WTC11 (cell line): ENCODE measurements around the gene SECISBP2.

ENCODE experiments used
- CREB1 ChIP-seq: sonication (generic); formaldehyde crosslinking; IDR thresholded peaks from 2 replicates; pipeline ENCODE4 v1.8.0; 2023; ENCODE audit warnings: mild to moderate bottlenecking, missing genetic modification reagents
- GRHL2 ChIP-seq: fragments of 250-450 bp; sonication (Bioruptor Pico); IDR thresholded peaks from 2 replicates; pipeline ENCODE4 v1.8.0; 2022; ENCODE audit warnings: mild to moderate bottlenecking, moderate library complexity; ENCODE audit not compliant: insufficient replicate concordance, severe bottlenecking
- HMGXB4 ChIP-seq: sonication (generic); formaldehyde crosslinking; IDR thresholded peaks from 2 replicates; pipeline ENCODE4 v1.8.1; 2023; ENCODE audit warnings: mild to moderate bottlenecking, moderate library complexity, missing genetic modification reagents
- MAX ChIP-seq: sonication (generic); formaldehyde crosslinking; IDR thresholded peaks from 2 replicates; pipeline ENCODE4 v1.8.0; 2022; ENCODE audit warnings: mild to moderate bottlenecking, missing genetic modification reagents
- NFYB ChIP-seq: sonication (generic); formaldehyde crosslinking; conservative IDR thresholded peaks from 2 replicates; pipeline ENCODE4 v1.8.0; 2022; ENCODE audit warnings: low read depth, missing genetic modification reagents
- NR2C2 ChIP-seq: sonication (generic); formaldehyde crosslinking; IDR thresholded peaks from 2 replicates; pipeline ENCODE4 v1.8.0; 2022; ENCODE audit warnings: mild to moderate bottlenecking, missing genetic modification reagents
- TCF7 ChIP-seq: sonication (generic); formaldehyde crosslinking; IDR thresholded peaks from 2 replicates; pipeline ENCODE4 v1.8.0; 2022; ENCODE audit warnings: mild to moderate bottlenecking, low read depth, missing genetic modification reagents, moderate library complexity
- USF2 ChIP-seq: sonication (generic); formaldehyde crosslinking; IDR thresholded peaks from 2 replicates; pipeline ENCODE4 v1.8.1; 2023; ENCODE audit warnings: mild to moderate bottlenecking, missing genetic modification reagents, moderate library complexity
- ZNF121 ChIP-seq: sonication (generic); formaldehyde crosslinking; IDR thresholded peaks from 2 replicates; pipeline ENCODE4 v1.8.0; 2023; ENCODE audit warnings: missing genetic modification reagents
- ZNF138 ChIP-seq: sonication (generic); formaldehyde crosslinking; conservative IDR thresholded peaks from 2 replicates; pipeline ENCODE4 v1.8.1; 2022; ENCODE audit warnings: mild to moderate bottlenecking, moderate library complexity, missing genetic modification reagents
- TF ChIP-seq, protein P1 (sequence below): fragments of 200-600 bp; IDR thresholded peaks from 2 replicates; pipeline ENCODE4 v1.8.0; 2022; ENCODE audit warnings: antibody characterized with exemption
- TF ChIP-seq, protein P2 (sequence below): fragments of 250-450 bp; sonication (Bioruptor Pico); IDR thresholded peaks from 2 replicates; pipeline ENCODE4 v1.9.0; 2021; ENCODE audit warnings: mild to moderate bottlenecking
- TF ChIP-seq, protein P3 (sequence below): sonication (generic); formaldehyde crosslinking; IDR thresholded peaks from 2 replicates; pipeline ENCODE4 v1.8.1; 2022; ENCODE audit warnings: low read depth, mild to moderate bottlenecking, moderate library complexity, missing genetic modification reagents, borderline replicate concordance

GRCh38 chr9:89342213-89342612 lies 23.9 kb downstream of the SECISBP2 start:
- TF ChIP-seq GRHL2 (CRISPR knock-in tag) (no peak), MAX (CRISPR knock-in tag) (no peak), NFYB (CRISPR knock-in tag) (no peak), ZNF121 (CRISPR knock-in tag) (no peak), USF2 (no peak), ZNF138 (CRISPR knock-in tag) (no peak), HMGXB4 (CRISPR knock-in tag) (no peak), TCF7 (CRISPR knock-in tag) (no peak), NR2C2 (no peak), CREB1 (CRISPR knock-in tag) (no peak)
- TF ChIP-seq, protein P1, sequence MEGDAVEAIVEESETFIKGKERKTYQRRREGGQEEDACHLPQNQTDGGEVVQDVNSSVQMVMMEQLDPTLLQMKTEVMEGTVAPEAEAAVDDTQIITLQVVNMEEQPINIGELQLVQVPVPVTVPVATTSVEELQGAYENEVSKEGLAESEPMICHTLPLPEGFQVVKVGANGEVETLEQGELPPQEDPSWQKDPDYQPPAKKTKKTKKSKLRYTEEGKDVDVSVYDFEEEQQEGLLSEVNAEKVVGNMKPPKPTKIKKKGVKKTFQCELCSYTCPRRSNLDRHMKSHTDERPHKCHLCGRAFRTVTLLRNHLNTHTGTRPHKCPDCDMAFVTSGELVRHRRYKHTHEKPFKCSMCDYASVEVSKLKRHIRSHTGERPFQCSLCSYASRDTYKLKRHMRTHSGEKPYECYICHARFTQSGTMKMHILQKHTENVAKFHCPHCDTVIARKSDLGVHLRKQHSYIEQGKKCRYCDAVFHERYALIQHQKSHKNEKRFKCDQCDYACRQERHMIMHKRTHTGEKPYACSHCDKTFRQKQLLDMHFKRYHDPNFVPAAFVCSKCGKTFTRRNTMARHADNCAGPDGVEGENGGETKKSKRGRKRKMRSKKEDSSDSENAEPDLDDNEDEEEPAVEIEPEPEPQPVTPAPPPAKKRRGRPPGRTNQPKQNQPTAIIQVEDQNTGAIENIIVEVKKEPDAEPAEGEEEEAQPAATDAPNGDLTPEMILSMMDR: no peak
- TF ChIP-seq, protein P2, sequence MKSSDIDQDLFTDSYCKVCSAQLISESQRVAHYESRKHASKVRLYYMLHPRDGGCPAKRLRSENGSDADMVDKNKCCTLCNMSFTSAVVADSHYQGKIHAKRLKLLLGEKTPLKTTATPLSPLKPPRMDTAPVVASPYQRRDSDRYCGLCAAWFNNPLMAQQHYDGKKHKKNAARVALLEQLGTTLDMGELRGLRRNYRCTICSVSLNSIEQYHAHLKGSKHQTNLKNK (CRISPR knock-in tag): no peak
- TF ChIP-seq, protein P3, sequence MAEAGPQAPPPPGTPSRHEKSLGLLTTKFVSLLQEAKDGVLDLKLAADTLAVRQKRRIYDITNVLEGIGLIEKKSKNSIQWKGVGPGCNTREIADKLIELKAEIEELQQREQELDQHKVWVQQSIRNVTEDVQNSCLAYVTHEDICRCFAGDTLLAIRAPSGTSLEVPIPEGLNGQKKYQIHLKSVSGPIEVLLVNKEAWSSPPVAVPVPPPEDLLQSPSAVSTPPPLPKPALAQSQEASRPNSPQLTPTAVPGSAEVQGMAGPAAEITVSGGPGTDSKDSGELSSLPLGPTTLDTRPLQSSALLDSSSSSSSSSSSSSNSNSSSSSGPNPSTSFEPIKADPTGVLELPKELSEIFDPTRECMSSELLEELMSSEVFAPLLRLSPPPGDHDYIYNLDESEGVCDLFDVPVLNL (CRISPR knock-in tag): no peak
